GM19025 (cell line): Measurements from ENCODE around the gene UBE2J2.

Experiments used
- ATAC-seq: cut with Tn5 transposase; IDR thresholded peaks from one replicate; pipeline ENCODE4 v1.9.1; 2021; ENCODE audit warnings: mild to moderate bottlenecking, low read depth, moderate library complexity; ENCODE audit not compliant: unreplicated experiment

Gene UBE2J2

GRCh38 chr1:1231400-1232207 lies 42.0 kb downstream of the UBE2J2 start, which contains the start of gene SDF4:
TSS of gene SDF4 (minus strand) at chr1:1232001. CDS start at chr1:1228772, 3,229 bp downstream.
- ATAC-seq: peak; percentile 92

GRCh38 chr1:1230656-1231399 lies 42.8 kb downstream of the UBE2J2 start:
- ATAC-seq: no peak

GRCh38 chr1:1229770-1230169 lies 43.9 kb downstream of the UBE2J2 start:
- no peak for ATAC-seq

- ATAC-seq: no peak
Measured at GRCh38 chr1:1228596-1229321, 44.9 kb downstream of the UBE2J2 start.

- no peak for ATAC-seq
Measured at GRCh38 chr1:1228187-1228586, 45.5 kb downstream of the UBE2J2 start.

- ATAC-seq: no peak
Measured at GRCh38 chr1:1227386-1227785, 46.3 kb downstream of the UBE2J2 start.

- no peak for ATAC-seq
Measured at GRCh38 chr1:1226566-1227362, 46.9 kb downstream of the UBE2J2 start.

GRCh38 chr1:1225913-1226312 lies 47.7 kb downstream of the UBE2J2 start:
- ATAC-seq: no peak

- no peak for ATAC-seq
Measured at GRCh38 chr1:1225238-1225845, 48.3 kb downstream of the UBE2J2 start.

GRCh38 chr1:1223891-1224290 lies 49.8 kb downstream of the UBE2J2 start:
- no peak for ATAC-seq

- no peak for ATAC-seq
Measured at GRCh38 chr1:1223321-1223720, 50.3 kb downstream of the UBE2J2 start.

- no peak for ATAC-seq
Measured at GRCh38 chr1:1222575-1223225, 51.0 kb downstream of the UBE2J2 start.

GRCh38 chr1:1221887-1222574 lies 51.6 kb downstream of the UBE2J2 start:
- no peak for ATAC-seq

GRCh38 chr1:1220197-1220596 lies 53.5 kb downstream of the UBE2J2 start:
- no peak for ATAC-seq

GRCh38 chr1:1219341-1219740 lies 54.3 kb downstream of the UBE2J2 start:
- no peak for ATAC-seq

- no peak for ATAC-seq
Measured at GRCh38 chr1:1218524-1219200, 55.0 kb downstream of the UBE2J2 start.

GRCh38 chr1:1217621-1218523 lies 55.8 kb downstream of the UBE2J2 start:
- no peak for ATAC-seq
